ENCODE results near the gene WBP4. TPM values are rescaled to one million over a fixed set of nuclear protein-coding genes. Genes with fewer than 3 reads are reported as not detected.

The WBP4 gene
- total and polyA plus RNA-seq, 11 donors = 12.4 to 29.9 (median 20.6) TPM

- Histone ChIP-seq H3K27me3 (no peaks in the 10 kb centered on the region), H3K9me3 (peaks cover 0 to 3% (median 0%) of the 10 kb centered on the region in 12 donors), H3K4me3 (no peak overlapping the region), H3K4me1 (no peaks in the 10 kb centered on the region), H3K36me3 (no peaks in the 10 kb centered on the region), H3K27ac (no peak overlapping the region)
- DNase-seq = no peak
- no peak for ATAC-seq
- 90 to 97% (median 92%) methylated on average over 12 to 15 of the region's 15 CpGs for WGBS, 4 donors
- intact Hi-C loops (cut with DNase I) = no loop called here
- TF ChIP-seq CTCF (IDR thresholded peaks at IDR 0.05) (no peak), POLR2A (IDR thresholded peaks at IDR 0.05) (no peak)
These were observed 45.8 kb downstream of the WBP4 start for GRCh38 chr13:41107104-41107571.

GRCh38 chr13:41107584-41108014 is 46.3 kb downstream of the WBP4 start:
- Histone ChIP-seq H3K9me3 (peaks cover 0 to 6% (median 0%) of the 10 kb centered on the region in 12 donors), H3K27me3 (no peaks in the 10 kb centered on the region), H3K4me1 (no peaks in the 10 kb centered on the region), H3K4me3 (no peak overlapping the region), H3K36me3 (no peaks in the 10 kb centered on the region), H3K27ac (no peak overlapping the region)
- 84 to 90% (median 88%) methylated on average over 7 of the region's 7 CpGs for WGBS, 4 donors
- TF ChIP-seq POLR2A (IDR thresholded peaks at IDR 0.05) = no peak
- TF ChIP-seq CTCF (IDR thresholded peaks at IDR 0.05) = no peak
- ATAC-seq (no peak), DNase-seq (no peak)
- intact Hi-C loops (cut with DNase I) = no loop called here

GRCh38 chr13:41111454-41111853 is 50.1 kb downstream of the WBP4 start:
- Histone ChIP-seq H3K27me3 (no peaks in the 10 kb centered on the region), H3K36me3 (no peaks in the 10 kb centered on the region), H3K4me1 (no peaks in the 10 kb centered on the region), H3K27ac (no peak overlapping the region), H3K9me3 (peaks cover 0 to 6% (median 0%) of the 10 kb centered on the region in 12 donors), H3K4me3 (no peak overlapping the region)
- intact Hi-C loops (cut with DNase I) = no loop called here
- no peak for DNase-seq
- TF ChIP-seq POLR2A (IDR thresholded peaks at IDR 0.05) = no peak
- no peak for TF ChIP-seq CTCF (IDR thresholded peaks at IDR 0.05)
- WGBS, 4 donors = 88 to 94% (median 88%) methylated on average over 7 of the region's 7 CpGs
- no peak for ATAC-seq

- H3K4me3 ChIP-seq = no peak overlapping the region
- 84 to 93% (median 90%) methylated on average over 4 of the region's 4 CpGs for WGBS, 4 donors
- H3K9me3 ChIP-seq = no peaks in the 10 kb centered on the region
- intact Hi-C loops (cut with DNase I) = no loop called here
- TF ChIP-seq POLR2A (IDR thresholded peaks at IDR 0.05) = no peak
- TF ChIP-seq CTCF (IDR thresholded peaks at IDR 0.05) = no peak
- no peaks in the 10 kb centered on the region for H3K36me3 ChIP-seq
- no peak for ATAC-seq
- no peaks in the 10 kb centered on the region for H3K27me3 ChIP-seq
- H3K27ac ChIP-seq = peak overlapping the region in 1 of 12 donors; percentile 1
- DNase-seq = no peak
- no peaks in the 10 kb centered on the region for H3K4me1 ChIP-seq
These were observed 56.6 kb downstream of the WBP4 start for GRCh38 chr13:41117869-41118268.

All from heart left ventricle (tissue), 16 donors.